Ecto neural progenitor cell (in vitro differentiated cells): ENCODE results near the gene GPR160.
"Not testable (repeated sequence)": the region's sequence is repeated elsewhere in the genome, so short reads cannot be mapped to it uniquely, and the experiment has no call there.

ENCODE experiments used
- DNase-seq: peaks from one replicate; pipeline ENCODE4 v3.0.0-alpha.2; 2018; ENCODE audit warnings: low spot score

GPR160 gene

GRCh38 chr3:170111147-170111771, 73.5 kb downstream of the GPR160 start:
- no peak for DNase-seq

GRCh38 chr3:170114165-170114564, 76.4 kb downstream of the GPR160 start:
- DNase-seq, result not testable (repeated sequence)

GRCh38 chr3:170117134-170117533, 79.3 kb downstream of the GPR160 start:
- no peak for DNase-seq

- no peak for DNase-seq
Observed at GRCh38 chr3:170128259-170128976, 90.6 kb downstream of the GPR160 start.

- no peak for DNase-seq
Observed at GRCh38 chr3:170128977-170129431, 91.2 kb downstream of the GPR160 start.

GRCh38 chr3:170130532-170130931, 92.7 kb downstream of the GPR160 start:
- no peak for DNase-seq

- no peak for DNase-seq
Observed at GRCh38 chr3:170132335-170132734, 94.5 kb downstream of the GPR160 start.
